Muscle of leg (tissue), 11 donors: ENCODE data around the gene PRKACA. TPM values are rescaled to one million over a fixed set of nuclear protein-coding genes. Genes with fewer than 3 reads are reported as not detected.

ENCODE experiments used
- DNase-seq: peaks from one replicate; pipeline ENCODE4 v3.0.0; 2013
- H3K27ac ChIP-seq: one replicate; pipeline ENCODE4 v1.5.1; 2013; ENCODE audit warnings: mild to moderate bottlenecking, low read length, control low read depth
- H3K27me3 ChIP-seq: one replicate; pipeline ENCODE4 v1.6.1; 2013; ENCODE audit warnings: low read length; ENCODE audit not compliant: control insufficient read depth, insufficient read depth
- H3K36me3 ChIP-seq: one replicate; pipeline ENCODE4 v1.6.1; 2013; ENCODE audit warnings: low read length; ENCODE audit not compliant: control insufficient read depth, insufficient read depth
- H3K4me1 ChIP-seq: one replicate; pipeline ENCODE4 v1.6.1; 2013; ENCODE audit warnings: low read length; ENCODE audit not compliant: control insufficient read depth, insufficient read depth
- H3K4me3 ChIP-seq: one replicate; pipeline ENCODE4 v1.5.1; 2013; ENCODE audit warnings: low read length, control low read depth
- H3K9me3 ChIP-seq: replicated peaks from 2 replicates; pipeline ENCODE4 v1.6.1; 2013; ENCODE audit warnings: low read depth, low read length; ENCODE audit not compliant: control insufficient read depth
- WGBS: methylation state at CpG from one replicate; pipeline ENCODE4 v1.1.5; 2013; ENCODE audit warnings: missing lambda C conversion rate; ENCODE audit not compliant: insufficient coverage; 5-methylcytosine and 5-hydroxymethylcytosine counted together
- polyA plus RNA-seq, 8 donors: library from polyadenylated mRNA; unstranded; fragments of 120-200 nt; gene quantifications; one replicate each; pipeline versions ENCODE4 v1.2.1 to v1.2.3, GENCODE V29; 2013; ENCODE audit warnings: inconsistent platforms in 1 of 8, low replicate concordance in 1 of 8; ENCODE audit not compliant: insufficient read length in 8 of 8, insufficient read depth in 1 of 8
- total RNA-seq: library from RNA; stranded (reverse); fragments of 120-200 nt; gene quantifications from one replicate; pipeline ENCODE4 v1.2.4, GENCODE V29; 2013

PRKACA gene
- total and polyA plus RNA-seq, 9 donors: 121 to 485 (median 425) TPM

- no peak for DNase-seq
- Histone ChIP-seq H3K36me3 (peaks cover 65% of the 10 kb centered on the region), H3K27me3 (no peaks in the 10 kb centered on the region), H3K9me3 (no peaks in the 10 kb centered on the region), H3K4me1 (peaks cover 18% of the 10 kb centered on the region), H3K4me3 (no peak overlapping the region), H3K27ac (no peak overlapping the region)
- WGBS: 86% methylated on average over 24 of the region's 25 CpGs
Observed at GRCh38 chr19:14160017-14160703, 42.6 kb upstream of the PRKACA start.

GRCh38 chr19:14159059-14159458, 41.5 kb upstream of the PRKACA start:
- peak; percentile 7 for DNase-seq
- Histone ChIP-seq H3K36me3 (peaks cover 69% of the 10 kb centered on the region), H3K4me3 (no peak overlapping the region), H3K27me3 (no peaks in the 10 kb centered on the region), H3K4me1 (peaks cover 10% of the 10 kb centered on the region), H3K9me3 (no peaks in the 10 kb centered on the region), H3K27ac (no peak overlapping the region)
- WGBS: 51% methylated on average over 8 of the region's 12 CpGs

- 85% methylated on average over 14 of the region's 16 CpGs for WGBS
- Histone ChIP-seq H3K4me1 (peaks cover 10% of the 10 kb centered on the region), H3K27me3 (no peaks in the 10 kb centered on the region), H3K4me3 (no peak overlapping the region), H3K36me3 (peaks cover 69% of the 10 kb centered on the region), H3K9me3 (no peaks in the 10 kb centered on the region), H3K27ac (no peak overlapping the region)
- peak; percentile 9 for DNase-seq
Observed at GRCh38 chr19:14158276-14159023, 40.9 kb upstream of the PRKACA start.

- peaks cover 10% of the 10 kb centered on the region for H3K4me1 ChIP-seq
- DNase-seq: no peak
- H3K27me3 ChIP-seq: no peaks in the 10 kb centered on the region
- no peak overlapping the region for H3K27ac ChIP-seq
- H3K9me3 ChIP-seq: no peaks in the 10 kb centered on the region
- H3K36me3 ChIP-seq: peaks cover 72% of the 10 kb centered on the region
- H3K4me3 ChIP-seq: no peak overlapping the region
- 89% methylated on average over 22 of the region's 26 CpGs for WGBS
Observed at GRCh38 chr19:14156971-14157717, 39.6 kb upstream of the PRKACA start.

- no peak overlapping the region for H3K27ac ChIP-seq
- no peak for DNase-seq
- no peak overlapping the region for H3K4me3 ChIP-seq
- H3K27me3 ChIP-seq: no peaks in the 10 kb centered on the region
- WGBS: 90% methylated on average over 10 of the region's 12 CpGs
- no peaks in the 10 kb centered on the region for H3K9me3 ChIP-seq
- peaks cover 74% of the 10 kb centered on the region for H3K36me3 ChIP-seq
- H3K4me1 ChIP-seq: peaks cover 10% of the 10 kb centered on the region
Observed at GRCh38 chr19:14156122-14156521, 38.6 kb upstream of the PRKACA start.

- 98% methylated on average over 13 of the region's 17 CpGs for WGBS
- H3K36me3 ChIP-seq: peaks cover 77% of the 10 kb centered on the region
Observed at GRCh38 chr19:14155371-14155770, 37.8 kb upstream of the PRKACA start.

GRCh38 chr19:14152713-14153112, 35.2 kb upstream of the PRKACA start:
- peak; percentile 5 for DNase-seq
- no peaks in the 10 kb centered on the region for H3K9me3 ChIP-seq
- no peaks in the 10 kb centered on the region for H3K27me3 ChIP-seq
- peaks cover 29% of the 10 kb centered on the region for H3K4me1 ChIP-seq
- no peak overlapping the region for H3K4me3 ChIP-seq
- 85% methylated on average over 12 of the region's 12 CpGs for WGBS
- H3K27ac ChIP-seq: no peak overlapping the region
- peaks cover 52% of the 10 kb centered on the region for H3K36me3 ChIP-seq

More at GRCh38 chr19:14155371-14155770, 37.8 kb upstream of the PRKACA start:
- Histone ChIP-seq H3K9me3 (no peaks in the 10 kb centered on the region), H3K27ac (no peak overlapping the region), H3K4me1 (peaks cover 14% of the 10 kb centered on the region), H3K27me3 (no peaks in the 10 kb centered on the region), H3K4me3 (no peak overlapping the region)
- no peak for DNase-seq

GRCh38 chr19:14150770-14151661, 33.5 kb upstream of the PRKACA start:
- H3K36me3 ChIP-seq: peaks cover 36% of the 10 kb centered on the region
- WGBS: 87% methylated on average over 33 of the region's 47 CpGs
- H3K27me3 ChIP-seq: no peaks in the 10 kb centered on the region
- H3K9me3 ChIP-seq: no peaks in the 10 kb centered on the region
- H3K27ac ChIP-seq: no peak overlapping the region
- peak; percentile 6 for DNase-seq
- H3K4me3 ChIP-seq: no peak overlapping the region
- peaks cover 29% of the 10 kb centered on the region for H3K4me1 ChIP-seq

- WGBS: 33% methylated on average over 3 of the region's 10 CpGs
- Histone ChIP-seq H3K27ac (peak overlapping the region; percentile 90), H3K36me3 (peaks cover 29% of the 10 kb centered on the region), H3K4me3 (no peak overlapping the region), H3K27me3 (no peaks in the 10 kb centered on the region), H3K9me3 (no peaks in the 10 kb centered on the region), H3K4me1 (peaks cover 29% of the 10 kb centered on the region)
- peak; percentile 37 for DNase-seq
Observed at GRCh38 chr19:14150041-14150769, 32.6 kb upstream of the PRKACA start.
